Endothelial cell of umbilical vein (primary cell): ENCODE data around the gene POLE4. TPM values are rescaled to one million over a fixed set of nuclear protein-coding genes. Genes with fewer than 3 reads are reported as not detected.

ENCODE experiments used
- BruUV-seq: library from RNA; stranded (reverse); fragments of 400-500 nt; replicated peaks from 2 replicates; lab custom pipeline; 2021; lab: Mats Ljungman, UMichigan
- CTCF ChIA-PET: fragments of 300-600, 350-600 bp; sonication (Branson Sonifier 250); formaldehyde crosslinking; loops from one replicate; lab custom pipeline; 2021; ENCODE audit warnings: antibody characterized with exemption, inconsistent platforms; lab: Charles Lee
- POLR2A ChIA-PET: fragments of 300-600, 350-600 bp; sonication (Branson Sonifier 250); formaldehyde crosslinking; loops from one replicate; lab custom pipeline; 2021; ENCODE audit warnings: antibody characterized with exemption, inconsistent platforms; lab: Charles Lee
- DNase-seq: peaks from one replicate; pipeline ENCODE4 v3.0.0-alpha.2; 2011; ENCODE audit warnings: low read depth, low spot score
- FAIRE-seq: peaks from 2 replicates; lab custom pipeline; 2011; peaks lifted over from hg19 to GRCh38; lab: Jason Lieb, UNC
- H2AFZ ChIP-seq: 2 replicates; pipeline ENCODE4 v1.6.0; 2012; ENCODE audit warnings: low read depth, low read length, control low read depth, inconsistent platforms
- H3K27ac ChIP-seq: 2 replicates; pipeline ENCODE4 v1.5.1; 2011; ENCODE audit warnings: low read depth, mild to moderate bottlenecking, control low read depth, low read length, moderate library complexity; ENCODE audit not compliant: insufficient read depth
- H3K27me3 ChIP-seq, 2 experiments: 2 replicates each; pipeline versions ENCODE4 v1.6.0 to v1.6.1; 2011; ENCODE audit warnings: low read length in 2 of 2, mixed read lengths in 1 of 2; ENCODE audit not compliant: control insufficient read depth in 2 of 2, insufficient read depth in 2 of 2
- H3K36me3 ChIP-seq, 2 experiments: 2 replicates in 1 of 2; 3 replicates in 1 of 2; pipeline ENCODE4 v1.5.1; 2011; ENCODE audit warnings: low read length in 2 of 2, mild to moderate bottlenecking in 1 of 2, moderate library complexity in 1 of 2; ENCODE audit not compliant: control insufficient read depth in 2 of 2, insufficient read depth in 2 of 2; ENCODE audit errors: extremely low read depth in 1 of 2
- H3K4me1 ChIP-seq: 3 replicates; pipeline ENCODE4 v1.5.1; 2011; ENCODE audit warnings: mild to moderate bottlenecking, low read length; ENCODE audit not compliant: control insufficient read depth, insufficient read depth; ENCODE audit errors: extremely low read depth
- H3K4me2 ChIP-seq: 2 replicates; pipeline ENCODE4 v1.6.1; 2011; ENCODE audit warnings: low read length, control low read depth, mixed read lengths; ENCODE audit not compliant: insufficient read depth
- H3K4me3 ChIP-seq, 3 experiments: fragments of 200-600 bp in 1 of 3; sonication (generic), shearing (Covaris generic) in 1 of 3; replicated peaks in 1 of 3; 2 replicates each; pipeline ENCODE4 v1.5.1; 2011 to 2016; ENCODE audit warnings: control low read depth in 3 of 3, low read length in 3 of 3, mild to moderate bottlenecking in 2 of 3, inconsistent platforms in 1 of 3, low read depth in 1 of 3, moderate library complexity in 1 of 3; ENCODE audit not compliant: insufficient read depth in 1 of 3
- H3K79me2 ChIP-seq: 2 replicates; pipeline ENCODE4 v1.6.0; 2012; ENCODE audit warnings: low read length, inconsistent platforms; ENCODE audit not compliant: control insufficient read depth, insufficient read depth
- H3K9ac ChIP-seq: replicated peaks from 2 replicates; pipeline ENCODE3; 2011; ENCODE audit warnings: low read length, control low read depth; ENCODE audit not compliant: insufficient read depth; ENCODE audit errors: extremely low read depth
- H3K9me1 ChIP-seq: replicated peaks from 3 replicates; pipeline ENCODE4 v1.6.0; 2011; ENCODE audit warnings: mild to moderate bottlenecking, low read length; ENCODE audit not compliant: control insufficient read depth, insufficient read depth; ENCODE audit errors: extremely low read depth
- H3K9me3 ChIP-seq: replicated peaks from 2 replicates; pipeline ENCODE4 v1.5.1; 2012; ENCODE audit warnings: low read length, inconsistent platforms; ENCODE audit not compliant: control insufficient read depth, insufficient read depth
- H4K20me1 ChIP-seq: replicated peaks from 2 replicates; pipeline ENCODE3; 2011; ENCODE audit warnings: mild to moderate bottlenecking, low read length; ENCODE audit not compliant: control insufficient read depth, insufficient read depth; ENCODE audit errors: extremely low read depth
- EZH2 ChIP-seq: IDR thresholded peaks from 2 replicates; pipeline ENCODE4 v1.6.1; 2012; ENCODE audit warnings: borderline replicate concordance, low read depth, mild to moderate bottlenecking, moderate library complexity, low read length, inconsistent platforms; ENCODE audit not compliant: severe bottlenecking
- FOS ChIP-seq: IDR thresholded peaks from 2 replicates; pipeline ENCODE4 v1.6.1; 2011; ENCODE audit warnings: mild to moderate bottlenecking, low read length, moderate library complexity, borderline replicate concordance; ENCODE audit not compliant: insufficient read depth
- GATA2 ChIP-seq: IDR thresholded peaks from 2 replicates; pipeline ENCODE4 v1.7.0; 2011; ENCODE audit warnings: low read depth, mild to moderate bottlenecking, moderate library complexity, mixed read lengths, low read length; ENCODE audit not compliant: insufficient read length, insufficient read depth
- JUN ChIP-seq: IDR thresholded peaks from 2 replicates; pipeline ENCODE4 v1.6.1; 2011; ENCODE audit warnings: borderline replicate concordance, low read depth; ENCODE audit not compliant: insufficient read length, insufficient read depth
- MAX ChIP-seq: IDR thresholded peaks from 2 replicates; pipeline ENCODE4 v1.6.1; 2011; ENCODE audit not compliant: insufficient read depth, insufficient read length
- MYC ChIP-seq: IDR thresholded peaks from one replicate; pipeline ENCODE4 v1.6.1; 2011; ENCODE audit warnings: mild to moderate bottlenecking, low read depth, low read length
- POLR2A ChIP-seq: IDR thresholded peaks from 2 replicates; pipeline ENCODE4 v1.6.1; 2012; ENCODE audit warnings: low read depth, mild to moderate bottlenecking, control low read depth, low read length
- POLR2AphosphoS5 ChIP-seq: IDR thresholded peaks from 2 replicates; pipeline ENCODE4 v1.6.1; 2012; ENCODE audit warnings: low read depth, mild to moderate bottlenecking, control low read depth, low read length, moderate library complexity; ENCODE audit not compliant: insufficient read depth
- dilution Hi-C: fragments of 300-500 bp; cut with MboI; formaldehyde crosslinking; loops from one replicate; pipeline ENCODE4 v1.15.0; 2019; ENCODE audit warnings: low sequenced_read_pairs; ENCODE audit not compliant: extremely low pct_ligation_motif_present
- intact Hi-C: fragments of 100-400 bp; cut with micrococcal nuclease; formaldehyde crosslinking; loops from one replicate; pipeline ENCODE4 v1.10.0; 2022
- polyA plus RNA-seq, 4 experiments: library from polyadenylated mRNA; depleted of rRNA in 3 of 4; stranded (reverse) in 3 of 4; unstranded in 1 of 4; fragments of >200 nt; gene quantifications; 2 replicates each; pipeline versions ENCODE4 v1.2.1 to v1.2.3, GENCODE V29; 2011 to 2012; ENCODE audit warnings: missing spikeins in 1 of 4
- total RNA-seq: library from RNA; stranded (reverse); gene quantifications from 2 replicates; pipeline ENCODE4 v1.2.3, GENCODE V29; 2021
- TF ChIP-seq, protein P1 (sequence below), 2 donors: IDR thresholded peaks; 1 replicate in 1 of 2; 2 replicates in 1 of 2; pipeline ENCODE4 v1.5.1; 2011; ENCODE audit warnings: low read length in 2 of 2, mild to moderate bottlenecking in 2 of 2, moderate library complexity in 2 of 2, control low read depth in 1 of 2, inconsistent platforms in 1 of 2, low read depth in 1 of 2; ENCODE audit not compliant: insufficient read depth in 1 of 2; ENCODE audit errors: extremely low read depth in 1 of 2

POLE4 gene
- total and polyA plus RNA-seq, 2 donors (not counting 3 experiments of a cell fraction or from before 2014, with no cell fraction given) = 21.4 to 42.6 TPM

- ChIA-PET CTCF (no interaction called here), POLR2A (no interaction called here)
- Histone ChIP-seq H3K9me3 (no peaks in the 10 kb centered on the region), H3K4me1 (no peaks in the 10 kb centered on the region), H2AFZ (no peak overlapping the region), H4K20me1 (no peaks in the 10 kb centered on the region), H3K27ac (no peak overlapping the region), H3K79me2 (no peaks in the 10 kb centered on the region), H3K9ac (no peak overlapping the region), H3K9me1 (no peaks in the 10 kb centered on the region), H3K4me2 (no peak overlapping the region), H3K36me3 (no peaks in the 10 kb centered on the region), H3K4me3 (no peak overlapping the region), H3K27me3 (no peaks in the 10 kb centered on the region)
- dilution Hi-C loops (no loop called here), intact Hi-C loops (no loop called here)
- FAIRE-seq (no peak), DNase-seq (no peak)
- TF ChIP-seq JUN = no peak
- no peak for TF ChIP-seq FOS
- TF ChIP-seq EZH2 = no peak
- TF ChIP-seq GATA2 = no peak
- TF ChIP-seq, protein P1, sequence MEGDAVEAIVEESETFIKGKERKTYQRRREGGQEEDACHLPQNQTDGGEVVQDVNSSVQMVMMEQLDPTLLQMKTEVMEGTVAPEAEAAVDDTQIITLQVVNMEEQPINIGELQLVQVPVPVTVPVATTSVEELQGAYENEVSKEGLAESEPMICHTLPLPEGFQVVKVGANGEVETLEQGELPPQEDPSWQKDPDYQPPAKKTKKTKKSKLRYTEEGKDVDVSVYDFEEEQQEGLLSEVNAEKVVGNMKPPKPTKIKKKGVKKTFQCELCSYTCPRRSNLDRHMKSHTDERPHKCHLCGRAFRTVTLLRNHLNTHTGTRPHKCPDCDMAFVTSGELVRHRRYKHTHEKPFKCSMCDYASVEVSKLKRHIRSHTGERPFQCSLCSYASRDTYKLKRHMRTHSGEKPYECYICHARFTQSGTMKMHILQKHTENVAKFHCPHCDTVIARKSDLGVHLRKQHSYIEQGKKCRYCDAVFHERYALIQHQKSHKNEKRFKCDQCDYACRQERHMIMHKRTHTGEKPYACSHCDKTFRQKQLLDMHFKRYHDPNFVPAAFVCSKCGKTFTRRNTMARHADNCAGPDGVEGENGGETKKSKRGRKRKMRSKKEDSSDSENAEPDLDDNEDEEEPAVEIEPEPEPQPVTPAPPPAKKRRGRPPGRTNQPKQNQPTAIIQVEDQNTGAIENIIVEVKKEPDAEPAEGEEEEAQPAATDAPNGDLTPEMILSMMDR (IDR thresholded peaks at IDR 0.05; ENCODE audit: extremely low read depth in 1 of 2, insufficient read depth in 1 of 2, low read depth in 1 of 2, low read length in 2 of 2) = no peak
- no peak for TF ChIP-seq POLR2AphosphoS5
- TF ChIP-seq MAX = no peak
- TF ChIP-seq MYC = no peak
- TF ChIP-seq POLR2A = no peak
- no TSS peak for BruUV-seq
These were observed 9.7 kb upstream of the POLE4 start for GRCh38 chr2:74948779-74949178.
